ENCODE data around the gene WWP2.

- TF ChIP-seq CTCF (IDR thresholded peaks at IDR 0.05): no peak
- TF ChIP-seq POLR2A (IDR thresholded peaks at IDR 0.05): no peak
Observed at GRCh38 chr16:69936751-69937211, 174.6 kb downstream of the WWP2 start.

Data from body of pancreas (tissue), 4 donors.